Stimulated activated CD4-positive, alpha-beta T cell treated with anti-CD3 and anti-CD28 coated beads, Interleukin-4, amount 100 ng/mL, for 4 hours (primary cell): ENCODE measurements around the gene HYAL1.
A peak's percentile ranks its signal among the peaks of the same experiment; 100 is the strongest.

Experiments used
- DNase-seq, 2 experiments: peaks; one replicate each; pipeline ENCODE4 v3.0.0-alpha.2; 2020

Gene HYAL1

GRCh38 chr3:50303013-50303815 lies at the start of gene HYAL1:
Gene HYAL1 (minus strand): TSS chr3:50303574. CDS start chr3:50302956, 618 bp downstream.
- DNase-seq = no peak

- DNase-seq = no peak
Observed at GRCh38 chr3:50352781-50353180, 49.4 kb upstream of the HYAL1 start.

GRCh38 chr3:50351323-50351697 lies 47.9 kb upstream of the HYAL1 start:
- no peak for DNase-seq

- peak; percentile 98 to 99 for DNase-seq
Observed at GRCh38 chr3:50350527-50351322, 47.4 kb upstream of the HYAL1 start, which contains the start of the genes CYB561D2 and NPRL2. Gene CYB561D2 (plus strand): TSS chr3:50350862. CDS start chr3:50351434, 572 bp downstream. Gene NPRL2 (minus strand): TSS chr3:50350775. CDS start chr3:50350652, 123 bp downstream.

GRCh38 chr3:50350213-50350526 lies 46.8 kb upstream of the HYAL1 start:
- no peak for DNase-seq

GRCh38 chr3:50347187-50347813 lies 43.9 kb upstream of the HYAL1 start:
- DNase-seq = peak; percentile 56 to 75

- peak; percentile 64 to 71 for DNase-seq
Observed at GRCh38 chr3:50345586-50346234, 42.3 kb upstream of the HYAL1 start, which contains the start of gene ZMYND10. Gene ZMYND10 (minus strand): TSS chr3:50345732. CDS start chr3:50345579, 153 bp downstream.

GRCh38 chr3:50345008-50345407 lies 41.6 kb upstream of the HYAL1 start:
- DNase-seq = no peak

- DNase-seq = no peak
Observed at GRCh38 chr3:50342813-50343633, 39.6 kb upstream of the HYAL1 start.

GRCh38 chr3:50341996-50342650 lies 38.7 kb upstream of the HYAL1 start:
- DNase-seq = no peak

- DNase-seq = no peak
Observed at GRCh38 chr3:50341537-50341936, 38.2 kb upstream of the HYAL1 start.

- peak; percentile 55 to 65 for DNase-seq
Observed at GRCh38 chr3:50340448-50341329, 37.3 kb upstream of the HYAL1 start, which contains the start of gene RASSF1. Gene RASSF1 (minus strand): TSS chr3:50340836. CDS start chr3:50340805, 31 bp downstream.

GRCh38 chr3:50340147-50340447 lies 36.7 kb upstream of the HYAL1 start:
- no peak for DNase-seq

GRCh38 chr3:50339485-50340146 lies 36.2 kb upstream of the HYAL1 start:
- no peak for DNase-seq

- no peak for DNase-seq
Observed at GRCh38 chr3:50338965-50339364, 35.6 kb upstream of the HYAL1 start.

GRCh38 chr3:50337175-50337861 lies 33.9 kb upstream of the HYAL1 start:
- peak; percentile 93 to 95 for DNase-seq

- peak in 1 of 2 experiments; percentile 51 for DNase-seq
Observed at GRCh38 chr3:50336452-50337174, 33.2 kb upstream of the HYAL1 start.

- no peak for DNase-seq
Observed at GRCh38 chr3:50334339-50335075, 31.1 kb upstream of the HYAL1 start.
